GM12864 (cell line): Measurements from ENCODE around the gene SPIRE1.

Experiments
- DNase-seq: peaks from one replicate; pipeline ENCODE4 v3.0.0-alpha.2; 2011; ENCODE audit warnings: low read depth
- H3K4me3 ChIP-seq: 2 replicates; pipeline ENCODE4 v1.5.1; 2011; ENCODE audit warnings: mild to moderate bottlenecking, low read depth, low read length, control low read depth
- CTCF ChIP-seq: IDR thresholded peaks from 2 replicates; pipeline ENCODE4 v1.5.1; 2011; ENCODE audit warnings: low read depth, mild to moderate bottlenecking, moderate library complexity, low read length, control low read depth, inconsistent platforms; ENCODE audit errors: missing control alignments

Gene SPIRE1

DNA sequence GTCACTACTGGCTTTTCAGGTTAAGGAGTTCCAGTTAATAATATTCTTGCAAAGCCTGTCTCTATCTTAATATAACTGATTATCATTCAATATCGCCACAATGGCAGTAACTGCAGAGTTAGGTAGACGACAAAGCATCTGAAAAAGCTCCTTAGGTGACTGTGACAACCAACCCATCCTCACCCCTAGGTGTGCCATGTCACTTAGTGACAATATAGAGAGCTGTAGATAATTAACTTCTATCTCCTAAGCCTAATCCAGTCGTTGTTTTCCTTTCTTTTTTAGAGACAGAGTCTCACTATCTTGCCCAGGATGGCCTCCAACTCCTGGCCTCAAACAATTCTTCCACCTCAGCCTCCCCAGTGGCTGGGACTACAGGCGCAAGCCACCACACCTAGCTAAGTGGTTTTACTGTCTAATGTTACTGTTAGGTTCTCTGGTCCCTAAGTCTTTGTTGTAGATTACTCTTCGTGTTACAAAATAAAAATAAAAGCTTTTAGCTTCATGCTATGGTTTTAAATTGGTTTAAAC lies 65.2 kb downstream of the SPIRE1 start:
- no peak overlapping the region for H3K4me3 ChIP-seq
- DNase-seq: no peak
- TF ChIP-seq CTCF: no peak

DNA sequence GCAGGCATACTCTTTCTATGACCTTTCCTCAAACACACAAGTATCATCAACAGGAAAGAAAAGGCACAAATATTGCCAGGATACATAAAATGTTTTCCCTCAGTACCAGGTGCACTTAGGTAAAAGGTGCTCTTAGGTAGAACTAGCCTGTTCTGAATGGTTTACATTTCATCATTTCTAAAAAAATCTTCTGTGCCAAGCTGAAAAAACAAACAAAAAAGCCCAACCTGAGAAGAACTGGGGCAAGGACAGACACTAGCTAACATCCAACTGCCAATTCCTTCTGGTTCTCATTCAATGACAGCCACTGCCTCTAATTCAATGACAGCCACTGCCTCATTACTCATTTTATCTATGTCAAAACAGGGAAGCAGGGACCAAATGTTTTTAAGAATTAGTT lies 68.5 kb downstream of the SPIRE1 start:
- H3K4me3 ChIP-seq: no peak overlapping the region
- no peak for TF ChIP-seq CTCF
- no peak for DNase-seq

DNA sequence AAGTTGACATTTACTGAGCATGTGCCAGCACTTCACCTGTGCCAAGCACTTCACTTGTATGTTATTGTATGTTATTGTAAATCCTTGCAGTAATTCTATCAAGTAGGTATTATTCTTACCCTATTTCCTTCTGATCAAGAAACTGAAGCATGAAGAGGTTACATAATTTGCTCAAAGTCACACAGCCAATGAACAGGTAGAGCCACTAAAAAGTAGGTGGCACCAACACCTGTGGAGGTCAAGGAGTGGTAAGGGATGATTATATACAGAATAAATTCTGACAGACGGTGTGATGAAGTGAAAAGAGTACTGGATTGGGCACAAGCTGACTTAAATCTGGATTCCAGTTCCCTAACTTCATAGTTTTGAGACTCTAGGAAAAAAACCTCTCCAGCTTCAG lies 71.0 kb downstream of the SPIRE1 start:
- H3K4me3 ChIP-seq: no peak overlapping the region
- no peak for DNase-seq
- no peak for TF ChIP-seq CTCF

- no peak for TF ChIP-seq CTCF
- no peak for DNase-seq
- no peak overlapping the region for H3K4me3 ChIP-seq
These were observed 72.7 kb downstream of the SPIRE1 start for GRCh38 chr18:12585218-12585617.

- H3K4me3 ChIP-seq: no peak overlapping the region
- no peak for TF ChIP-seq CTCF
- DNase-seq: no peak
These were observed 77.1 kb downstream of the SPIRE1 start for GRCh38 chr18:12580630-12581342.

- no peak for TF ChIP-seq CTCF
- no peak for DNase-seq
- H3K4me3 ChIP-seq: no peak overlapping the region
These were observed 78.1 kb downstream of the SPIRE1 start for GRCh38 chr18:12579775-12580174.

GRCh38 chr18:12577848-12578247 lies 80.1 kb downstream of the SPIRE1 start:
- no peak overlapping the region for H3K4me3 ChIP-seq
- DNase-seq: no peak
- TF ChIP-seq CTCF: no peak
